Measurements from ENCODE around the gene APOE.

APOE gene

GRCh38 chr19:44954649-44955504 is 49.3 kb downstream of the APOE start, which contains the start of gene CLPTM1:
CLPTM1 (plus strand) TSS chr19:44955380; CDS start chr19:44955396, 16 bp downstream.
- peak; percentile 96 to 97 for DNase-seq

GRCh38 chr19:44955505-44956439 is 50.2 kb downstream of the APOE start:
- peak; percentile 5 to 6 for DNase-seq

- no peak for DNase-seq
Observed at GRCh38 chr19:44957526-44957925, 51.9 kb downstream of the APOE start.

GRCh38 chr19:44958090-44958489 is 52.5 kb downstream of the APOE start:
- no peak for DNase-seq

Data from stimulated activated CD4-positive, alpha-beta T cell treated with anti-CD3 and anti-CD28 coated beads, Interleukin-2, amount 100 ng/mL, for 48 hours (primary cell).